ENCODE measurements around the gene SPEM2.
"Not testable (repeated sequence)": the region's sequence is repeated elsewhere in the genome, so short reads cannot be mapped to it uniquely, and the experiment has no call there.

Gene SPEM2

GRCh38 chr17:7442142-7442541, 16.7 kb downstream of the SPEM2 start:
- no peak for DNase-seq (ENCODE audit: low spot score)

DNA sequence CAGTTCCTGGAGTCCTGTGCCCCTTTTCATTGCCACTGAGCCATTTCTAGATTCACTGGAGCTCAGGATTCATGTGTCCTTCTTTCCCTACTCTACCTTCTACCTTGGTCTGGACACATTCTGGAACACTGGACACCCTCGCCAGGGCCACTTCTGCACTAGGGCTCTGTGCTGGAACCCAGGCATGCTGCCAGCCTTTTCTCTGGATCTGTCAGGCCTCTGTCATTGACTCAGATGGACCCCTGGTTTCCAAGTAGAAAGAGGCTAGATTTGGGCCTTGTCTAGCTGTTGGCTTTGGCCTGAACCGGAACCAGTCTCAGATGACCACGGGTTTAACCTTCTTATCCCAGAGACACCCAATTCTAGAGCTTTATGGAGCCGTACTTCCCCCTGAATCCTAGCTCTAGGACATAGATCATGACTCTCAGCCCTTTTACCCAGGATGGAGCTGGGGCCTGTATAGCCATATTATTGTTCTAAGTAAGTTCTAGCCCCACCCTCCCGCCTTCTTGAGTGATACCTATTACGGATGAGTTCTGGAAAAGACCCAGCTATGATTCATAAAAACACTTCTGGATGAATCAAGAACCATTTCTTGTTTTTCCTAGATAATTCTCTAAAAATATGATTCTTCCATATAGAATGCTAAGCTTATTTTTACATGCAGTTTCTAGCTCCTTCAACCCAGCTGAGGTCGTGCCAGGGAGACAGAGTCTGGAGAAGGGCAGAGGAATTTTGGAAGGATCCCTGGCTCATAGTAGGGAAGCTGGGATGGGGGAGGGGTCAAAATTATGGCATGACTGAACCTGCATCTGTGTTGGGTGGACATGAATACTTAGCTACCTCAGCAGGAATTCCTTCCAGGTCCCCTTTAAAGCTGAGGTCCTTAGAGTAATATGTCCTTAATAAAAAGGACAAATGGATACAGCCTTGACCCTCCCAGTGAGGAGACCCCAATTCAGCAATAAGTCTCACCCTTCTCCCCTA, 18.4 kb downstream of the SPEM2 start:
- DNase-seq (ENCODE audit: low spot score) = no peak

DNA sequence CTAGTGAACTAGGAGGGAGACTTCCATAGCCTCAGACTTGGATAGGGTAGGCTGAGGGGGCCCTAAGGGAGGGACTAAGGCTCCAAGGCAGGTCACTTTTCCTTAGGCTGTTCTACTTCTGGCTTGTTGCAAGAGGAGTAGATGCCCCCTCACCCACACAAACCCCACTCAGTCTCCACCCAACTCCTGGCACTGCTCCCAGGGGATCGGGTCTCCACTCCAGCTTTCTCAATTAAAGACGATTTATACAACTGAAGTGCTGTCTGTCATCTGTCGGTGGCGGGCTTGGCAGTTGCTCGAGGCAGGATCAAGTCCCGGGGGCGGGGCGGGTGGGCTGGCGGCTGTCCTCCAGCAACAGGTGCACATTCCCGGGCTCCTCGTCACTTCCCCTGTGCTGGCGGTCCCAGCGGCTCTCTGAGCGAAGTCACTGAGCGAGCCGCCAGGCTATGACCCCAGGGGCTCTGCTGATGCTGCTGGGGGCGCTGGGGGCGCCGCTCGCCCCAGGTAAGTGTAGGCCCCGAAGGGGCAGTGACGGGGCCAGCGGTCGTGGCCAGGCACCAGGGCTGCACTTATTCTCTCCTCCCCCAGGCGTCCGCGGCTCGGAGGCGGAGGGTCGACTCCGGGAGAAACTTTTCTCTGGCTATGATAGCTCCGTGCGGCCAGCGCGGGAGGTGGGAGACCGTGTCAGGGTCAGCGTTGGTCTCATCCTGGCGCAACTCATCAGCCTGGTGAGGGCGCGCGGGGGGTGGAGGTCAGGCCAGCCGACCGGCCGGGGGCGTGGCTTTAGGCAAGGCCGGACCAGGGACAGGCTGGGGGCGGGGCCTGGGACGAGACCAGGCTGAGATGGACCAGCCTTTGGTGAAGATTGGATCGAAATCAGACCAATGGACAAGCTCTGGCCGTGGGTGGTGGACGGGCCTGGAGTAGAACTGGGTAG, 19.5 kb downstream of the SPEM2 start, which contains the start of gene CHRNB1:
Gene CHRNB1 (plus strand): TSS at position 380 of the 937 bp plus-strand sequence. CDS start 67 bp downstream, at position 447.
- no peak for DNase-seq (ENCODE audit: low spot score)

DNA sequence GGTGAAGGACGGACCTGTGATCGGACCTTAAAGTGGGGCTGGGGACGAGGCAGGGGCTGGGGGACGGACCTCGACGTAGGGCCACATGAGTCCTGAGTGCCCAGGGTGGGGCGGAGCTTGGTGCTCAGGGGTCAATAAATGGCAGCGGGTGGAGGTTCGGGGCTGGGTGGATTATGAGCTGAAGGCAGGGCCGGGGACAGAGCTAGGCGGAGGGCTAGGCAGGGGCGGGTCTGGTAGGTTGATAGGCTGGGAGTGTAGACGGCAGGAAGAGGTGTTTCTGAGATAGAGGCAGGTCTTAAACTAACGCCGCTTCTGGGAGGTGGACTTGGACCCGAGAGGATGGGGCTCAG, 20.2 kb downstream of the SPEM2 start:
- DNase-seq (ENCODE audit: low spot score) = no peak

DNA sequence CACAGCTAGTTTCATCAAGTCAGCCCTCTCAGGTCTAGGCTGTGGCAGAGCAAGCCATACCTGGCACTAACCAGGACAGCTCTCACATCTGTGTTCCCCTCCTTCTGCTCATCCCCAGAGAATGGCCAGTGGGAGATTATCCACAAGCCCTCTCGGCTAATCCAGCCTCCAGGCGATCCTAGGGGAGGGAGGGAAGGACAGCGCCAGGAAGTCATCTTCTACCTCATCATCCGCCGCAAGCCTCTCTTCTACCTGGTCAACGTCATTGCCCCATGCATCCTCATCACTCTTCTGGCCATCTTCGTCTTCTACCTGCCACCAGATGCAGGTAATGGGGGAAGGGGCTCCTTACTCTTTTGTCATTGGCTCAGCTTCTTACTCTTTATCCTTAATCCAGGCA, 23.0 kb downstream of the SPEM2 start:
- DNase-seq (ENCODE audit: low spot score) = no peak

GRCh38 chr17:7459961-7460545, 34.6 kb downstream of the SPEM2 start:
- no peak for DNase-seq (ENCODE audit: low spot score)

DNA sequence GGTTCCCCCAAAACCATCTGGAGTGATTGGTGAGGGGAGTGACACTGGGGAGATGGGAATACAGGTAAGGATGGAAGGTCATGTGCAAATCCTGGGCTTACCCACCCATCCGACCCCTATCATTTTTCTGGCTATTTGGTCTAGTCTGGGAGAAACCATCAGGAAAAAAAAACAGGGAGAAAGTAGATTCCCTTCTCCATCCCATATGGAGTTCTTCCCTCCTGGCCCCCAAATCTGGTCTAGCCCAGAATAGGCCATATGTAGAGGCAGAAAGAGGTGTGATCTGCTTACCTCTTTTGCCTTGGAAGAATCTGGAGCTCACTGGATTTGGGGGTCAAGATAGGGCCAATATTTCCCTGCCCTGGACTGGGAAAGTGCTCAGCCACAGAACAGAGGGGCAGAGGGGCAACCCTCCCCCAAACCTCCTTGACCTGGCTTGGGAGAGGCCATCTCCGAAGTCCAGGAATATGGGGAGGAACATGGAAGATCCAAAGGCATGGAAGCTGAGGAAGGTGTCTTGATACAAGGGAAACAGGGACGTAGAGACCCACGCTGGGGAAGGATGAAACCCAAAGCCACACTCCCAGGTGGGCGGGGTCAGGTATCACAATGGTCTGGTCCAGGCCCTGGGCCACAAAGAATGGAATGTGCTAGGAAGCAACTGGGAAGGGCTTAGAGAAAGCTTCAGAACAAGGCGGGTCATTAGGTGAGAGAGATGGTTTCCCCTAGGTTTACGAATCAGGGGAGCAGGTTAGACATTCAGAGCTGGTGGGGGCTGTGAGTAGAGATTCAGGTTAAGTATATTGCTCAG, 35.6 kb downstream of the SPEM2 start:
- no peak for DNase-seq (ENCODE audit: low spot score)

DNA sequence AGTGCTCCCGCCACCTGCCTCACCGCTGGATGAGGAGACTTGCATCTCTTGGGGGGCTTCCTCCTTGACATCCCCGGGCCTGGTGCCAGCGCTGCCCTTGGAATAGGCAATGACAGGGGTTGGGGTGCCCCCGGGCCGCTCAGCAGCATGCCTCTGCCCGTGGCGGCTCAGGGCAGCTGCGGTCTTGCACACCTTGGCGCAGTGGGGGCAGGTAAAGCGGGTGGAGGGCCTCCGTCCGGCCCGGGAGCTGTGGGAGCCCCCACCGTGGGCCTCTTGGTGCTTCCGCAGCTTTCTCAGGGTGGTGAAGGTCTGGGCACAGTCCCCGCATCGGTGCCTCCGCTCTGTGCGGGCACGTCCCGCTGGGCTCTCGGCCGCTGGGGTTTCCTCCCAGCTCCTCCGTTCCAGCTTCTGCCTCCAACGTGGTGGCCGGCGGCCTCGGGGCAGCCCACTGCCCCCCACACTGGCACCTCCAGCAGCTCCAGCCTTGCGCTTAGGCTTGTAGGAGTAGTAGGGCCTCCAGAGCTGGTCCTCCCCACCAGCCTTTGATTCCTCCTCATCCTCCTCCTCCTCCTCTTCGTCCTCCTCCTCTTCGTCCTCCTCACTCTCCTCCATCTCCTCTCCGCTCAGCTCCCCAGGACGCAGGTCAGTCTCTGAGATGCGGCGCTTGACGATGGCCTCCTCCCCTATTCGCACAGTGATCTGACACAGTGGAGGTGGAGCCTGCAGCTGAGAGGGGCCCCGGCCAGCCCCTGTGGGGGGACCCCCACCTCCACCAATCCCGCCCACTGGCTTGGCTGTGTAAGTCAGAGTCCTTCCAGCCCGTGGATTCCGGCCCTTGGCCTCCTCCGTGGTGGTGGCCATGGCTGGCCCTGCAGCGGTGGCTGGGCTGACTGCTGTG, 37.3 kb downstream of the SPEM2 start:
- no peak for DNase-seq (ENCODE audit: low spot score)

- no peak for DNase-seq (ENCODE audit: low spot score)
These were observed 38.0 kb downstream of the SPEM2 start for GRCh38 chr17:7463372-7463846.

GRCh38 chr17:7464081-7464480, 38.7 kb downstream of the SPEM2 start:
- no peak for DNase-seq (ENCODE audit: low spot score)

DNA sequence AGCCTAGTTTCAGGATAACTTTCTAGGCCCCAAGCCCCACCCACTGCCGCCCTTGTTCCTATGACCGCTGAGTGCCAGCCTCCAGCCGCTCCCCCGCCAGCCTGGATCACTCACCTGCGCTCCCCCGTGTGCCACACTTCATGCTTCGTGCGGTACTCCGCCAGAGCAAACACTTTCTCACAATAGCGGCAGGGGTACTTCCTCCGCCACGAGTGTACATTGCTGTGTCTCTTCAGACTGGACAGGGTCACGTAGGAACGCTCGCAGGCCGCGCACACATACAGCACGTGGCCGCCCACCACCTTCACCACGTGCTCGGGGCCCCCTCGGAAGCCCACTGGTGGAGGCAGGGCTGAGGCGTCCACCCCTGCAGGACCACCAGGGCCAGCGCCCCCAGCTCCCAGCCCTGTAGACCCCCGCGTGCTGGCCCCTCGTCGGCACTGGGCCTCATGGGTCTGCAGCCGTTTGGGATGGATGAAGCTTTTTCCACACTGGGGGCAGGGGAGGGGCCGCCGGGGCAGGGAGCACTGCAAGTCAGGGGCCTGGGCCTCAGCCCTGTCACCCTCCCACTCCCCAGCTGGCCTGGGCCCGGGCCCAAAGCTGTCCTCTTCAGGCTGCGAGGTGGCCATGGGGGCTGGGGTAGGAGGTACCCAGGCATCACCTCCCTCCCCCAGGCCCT, 40.3 kb downstream of the SPEM2 start:
- no peak for DNase-seq (ENCODE audit: low spot score)

GRCh38 chr17:7466318-7466638, 40.9 kb downstream of the SPEM2 start:
- no peak for DNase-seq (ENCODE audit: low spot score)

DNA sequence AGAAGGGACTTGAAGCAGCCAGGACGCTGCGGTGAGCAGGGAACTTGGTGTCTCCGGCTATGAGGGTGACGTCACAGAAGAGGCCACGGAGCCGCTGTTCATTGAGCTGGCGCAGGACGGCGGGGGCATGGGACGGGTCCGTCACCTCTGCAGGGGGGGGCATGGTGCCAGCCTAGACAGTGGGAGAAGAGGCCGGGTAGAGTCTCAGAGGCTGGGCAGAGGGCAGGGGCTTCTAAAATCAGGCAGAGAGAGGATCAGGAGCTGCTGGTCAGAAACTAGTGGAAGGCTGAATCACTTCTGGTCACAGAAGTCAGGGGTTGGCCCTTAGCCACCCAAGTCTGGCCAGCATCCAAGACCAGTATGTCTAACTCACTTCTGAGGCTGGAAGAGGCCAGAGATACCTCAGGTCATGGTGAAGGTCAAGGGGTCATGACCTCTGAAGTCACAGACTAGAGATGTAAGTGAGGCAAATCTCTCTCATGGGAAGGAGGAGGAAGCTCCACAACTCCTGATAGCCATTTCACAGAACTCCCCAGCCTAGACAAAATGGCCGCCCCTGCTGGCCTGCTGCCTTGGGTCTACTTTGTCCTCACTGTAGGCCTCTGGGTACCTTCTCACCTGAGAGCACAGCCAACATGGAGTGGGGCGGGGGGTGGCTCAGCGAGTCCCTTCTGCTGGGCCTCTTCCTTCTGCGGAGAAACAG, 41.4 kb downstream of the SPEM2 start:
- no peak for DNase-seq (ENCODE audit: low spot score)

- DNase-seq (ENCODE audit: low spot score) = no peak
These were observed 42.1 kb downstream of the SPEM2 start for GRCh38 chr17:7467498-7467897.

DNA sequence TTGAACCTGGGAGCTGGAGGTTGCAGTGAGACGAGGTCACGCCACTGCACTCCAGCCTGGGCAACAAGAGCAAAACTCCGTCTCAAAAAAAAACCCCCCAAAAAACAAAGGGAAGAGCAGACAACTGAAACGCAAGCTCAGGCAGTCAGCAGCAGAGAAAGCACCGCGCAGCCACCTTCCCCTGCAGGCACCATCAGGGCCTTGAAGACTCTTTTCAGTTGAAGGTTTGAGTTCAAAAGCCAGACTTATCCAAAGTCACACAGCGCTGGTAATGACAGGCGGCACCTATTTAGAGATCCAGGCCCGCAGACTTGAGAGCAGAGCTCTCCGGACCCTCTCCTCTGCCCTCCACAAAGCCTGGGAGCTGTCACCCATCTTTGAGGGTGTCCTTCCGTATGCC, 42.9 kb downstream of the SPEM2 start:
- DNase-seq (ENCODE audit: low spot score) = no peak

DNA sequence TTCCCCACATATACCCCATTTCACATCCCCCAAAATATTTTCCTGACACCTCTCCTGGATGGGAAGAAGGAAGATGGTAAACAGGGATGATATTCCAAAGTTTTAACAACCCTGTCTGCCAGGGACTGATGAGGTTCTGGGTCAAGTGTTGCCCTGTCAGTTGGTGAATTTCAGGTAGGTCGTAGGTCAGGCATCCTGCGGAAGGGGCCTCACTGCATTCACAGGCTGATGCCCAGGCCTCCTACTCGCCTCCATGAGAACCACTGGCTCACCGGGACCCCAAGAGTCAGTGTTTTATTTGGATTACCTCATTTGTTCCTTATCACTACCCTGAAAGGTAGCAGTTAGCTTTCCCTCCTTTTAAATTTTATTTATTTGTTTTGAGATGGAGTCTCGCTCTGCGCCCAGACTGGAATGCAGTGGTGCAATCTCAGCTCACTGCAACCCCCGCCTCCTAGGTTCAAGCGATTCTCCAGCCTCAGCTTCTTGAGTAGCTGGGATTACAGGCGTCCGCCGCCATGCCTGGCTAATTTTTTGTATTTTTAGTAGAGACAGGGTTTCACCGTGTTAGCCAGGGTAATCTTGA, 43.5 kb downstream of the SPEM2 start:
- no peak for DNase-seq (ENCODE audit: low spot score)

DNA sequence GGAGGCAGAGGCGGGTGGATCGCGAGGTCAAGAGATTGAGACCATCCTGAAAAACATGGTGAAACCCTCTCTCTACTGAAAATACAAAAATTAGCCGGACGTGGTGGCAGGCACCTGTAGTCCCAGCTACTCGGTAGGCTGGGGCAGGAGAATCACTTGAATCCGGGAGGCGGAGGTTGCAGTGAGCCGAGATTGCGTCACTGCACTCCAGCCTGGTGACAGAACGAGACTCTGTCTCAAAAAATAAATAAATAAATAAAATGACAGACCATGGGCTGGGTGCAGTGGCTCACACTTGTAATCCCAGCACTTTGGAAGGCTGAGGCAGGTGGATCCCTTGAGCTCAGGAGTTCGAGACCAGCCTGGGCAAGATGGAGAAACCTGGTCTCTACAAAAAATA, 44.4 kb downstream of the SPEM2 start:
- DNase-seq (ENCODE audit: low spot score) = not testable (repeated sequence)

- DNase-seq (ENCODE audit: low spot score) = not testable (repeated sequence)
These were observed 45.1 kb downstream of the SPEM2 start for GRCh38 chr17:7470457-7470973.

GRCh38 chr17:7471729-7472128, 46.3 kb downstream of the SPEM2 start:
- no peak for DNase-seq (ENCODE audit: low spot score)

Measured in activated CD4-positive, alpha-beta T cell treated with anti-CD3 and anti-CD28 coated beads, Interleukin-2, Interleukin-4, amounts not matched to agents 100 ng/mL and 50 ng/mL, durations not matched to agents 16 hours and 8 hours (primary cell).